Activated CD4-positive, alpha-beta T cell treated with anti-CD3 and anti-CD28 coated beads, Interleukin-2, amount 10 ng/mL, durations not matched to agents 7 days and 5 days (primary cell): ENCODE results near the gene RFTN1. TPM values are rescaled to one million over a fixed set of nuclear protein-coding genes. Genes with fewer than 3 reads are reported as not detected.
"Not testable (repeated sequence)": the region's sequence is repeated elsewhere in the genome, so short reads cannot be mapped to it uniquely, and the experiment has no call there.

ENCODE experiments used
- CTCF ChIA-PET: fragments of 350-600 bp; sonication (Branson Sonifier 250); formaldehyde crosslinking; loops from one replicate; lab custom pipeline; 2021; ENCODE audit warnings: antibody characterized with exemption; lab: Charles Lee
- POLR2A ChIA-PET: fragments of 350-600 bp; sonication (Branson Sonifier 250); formaldehyde crosslinking; loops from one replicate; lab custom pipeline; 2021; ENCODE audit warnings: antibody characterized with exemption; lab: Charles Lee
- DNase-seq: peaks from one replicate; pipeline ENCODE4 v3.0.0-alpha.2; 2020
- H3K27ac Mint-ChIP-seq: one replicate; pipeline ENCODE4 v1.8.0; 2021; ENCODE audit warnings: mild to moderate bottlenecking, moderate library complexity, mixed read lengths
- H3K27me3 Mint-ChIP-seq: one replicate; pipeline ENCODE4 v1.8.0; 2021; ENCODE audit warnings: mixed read lengths
- H3K36me3 Mint-ChIP-seq: one replicate; pipeline ENCODE4 v1.8.0; 2021; ENCODE audit warnings: low read depth, mixed read lengths
- H3K4me1 Mint-ChIP-seq: one replicate; pipeline ENCODE4 v1.8.0; 2021; ENCODE audit warnings: mixed read lengths
- H3K4me3 Mint-ChIP-seq: one replicate; pipeline ENCODE4 v1.8.0; 2021; ENCODE audit warnings: mild to moderate bottlenecking, moderate library complexity, mixed read lengths
- H3K9me3 Mint-ChIP-seq: one replicate; pipeline ENCODE4 v1.8.0; 2021; ENCODE audit warnings: mixed read lengths
- total RNA-seq, 2 experiments: library from RNA; stranded (reverse); gene quantifications; one replicate each; pipeline ENCODE4 v1.2.3, GENCODE V29; 2021

The RFTN1 gene
- total RNA-seq, 2 experiments from 2014 or later: 57.3 to 57.9 TPM

DNA sequence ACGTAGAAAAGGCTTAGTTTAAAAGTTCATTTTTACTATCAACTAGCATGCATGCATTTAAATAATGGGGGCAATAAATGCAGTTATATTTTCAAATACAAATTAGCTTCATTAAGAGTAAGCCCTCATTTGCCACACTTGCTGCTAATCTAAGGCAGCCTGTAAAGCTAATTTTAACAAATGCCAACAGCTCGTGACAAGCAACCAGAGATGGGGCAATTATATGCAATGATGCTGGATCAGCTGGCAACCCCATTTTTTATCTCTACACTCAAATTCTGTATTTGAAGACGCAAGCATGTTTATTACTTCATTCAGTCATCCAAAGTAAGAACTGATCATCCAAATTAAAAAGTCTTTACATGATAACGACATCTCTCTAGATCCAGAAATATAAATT is 12.1 kb downstream of the RFTN1 start:
- Mint-ChIP-seq H3K27ac (no peak overlapping the region), H3K4me1 (peaks cover 58% of the 10 kb centered on the region), H3K27me3 (no peaks in the 10 kb centered on the region), H3K36me3 (peaks cover 65% of the 10 kb centered on the region), H3K4me3 (no peak overlapping the region), H3K9me3 (peaks cover 3% of the 10 kb centered on the region)
- DNase-seq: no peak
- POLR2A ChIA-PET: no interaction called here
- CTCF ChIA-PET: interaction anchor here (0.9 to 1.5 kb wide), 2 partner anchors 21 to 137 kb away, joined by 3 read pairs; no protein-coding TSS in a partner anchor

DNA sequence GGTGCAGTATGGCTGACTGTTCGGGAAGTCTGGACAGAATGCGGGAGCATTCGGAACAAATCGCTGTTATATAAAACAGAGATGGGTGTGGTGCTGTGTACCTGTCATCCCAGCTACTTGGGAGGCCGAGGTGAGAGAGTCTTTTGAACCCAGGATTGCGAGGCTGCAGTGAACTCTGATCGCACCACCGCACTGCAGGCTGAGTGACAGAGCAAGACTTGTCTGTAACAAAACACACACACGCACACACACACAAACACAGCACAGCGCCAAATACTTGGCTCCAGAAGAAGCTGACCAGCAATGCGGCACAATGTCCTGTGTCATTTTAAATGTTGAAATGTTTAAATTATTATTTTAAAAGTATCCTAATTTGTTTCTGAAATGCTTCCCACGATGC is 12.6 kb downstream of the RFTN1 start:
- Mint-ChIP-seq H3K36me3 (peaks cover 62% of the 10 kb centered on the region), H3K9me3 (peaks cover 3% of the 10 kb centered on the region), H3K27me3 (no peaks in the 10 kb centered on the region), H3K27ac (no peak overlapping the region), H3K4me3 (no peak overlapping the region), H3K4me1 (peaks cover 59% of the 10 kb centered on the region)
- no peak for DNase-seq
- CTCF ChIA-PET: interaction anchor here (0.9 to 1.5 kb wide), 2 partner anchors 21 to 137 kb away, joined by 3 read pairs; no protein-coding TSS in a partner anchor
- POLR2A ChIA-PET: no interaction called here

DNA sequence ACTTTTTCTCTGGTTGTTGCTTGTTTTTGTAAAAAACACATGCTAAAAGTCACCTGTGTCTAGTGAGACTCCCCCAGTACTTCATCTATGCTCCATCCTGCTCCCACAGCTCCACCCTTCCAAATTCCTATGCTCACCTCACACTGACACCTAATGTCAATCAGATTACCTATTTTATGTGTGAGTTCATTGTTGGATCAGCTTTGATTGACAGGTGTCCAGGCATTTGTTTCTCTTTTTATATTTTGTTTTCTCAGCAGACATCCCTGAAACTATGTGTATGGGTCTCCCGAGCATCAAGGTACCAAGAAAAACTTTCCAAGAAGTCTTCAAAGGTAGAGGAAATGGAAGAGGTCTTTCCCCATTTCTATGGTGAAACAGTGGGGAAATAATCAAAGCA is 13.4 kb downstream of the RFTN1 start:
- ChIA-PET CTCF (interaction anchor here (1.5 kb wide), 1 partner anchor 20 kb away, joined by 3 read pairs; no protein-coding TSS in a partner anchor), POLR2A (no interaction called here)
- no peak for DNase-seq
- Mint-ChIP-seq H3K36me3 (peaks cover 54% of the 10 kb centered on the region), H3K4me1 (peaks cover 61% of the 10 kb centered on the region), H3K4me3 (no peak overlapping the region), H3K9me3 (peaks cover 2% of the 10 kb centered on the region), H3K27me3 (no peaks in the 10 kb centered on the region), H3K27ac (no peak overlapping the region)

DNA sequence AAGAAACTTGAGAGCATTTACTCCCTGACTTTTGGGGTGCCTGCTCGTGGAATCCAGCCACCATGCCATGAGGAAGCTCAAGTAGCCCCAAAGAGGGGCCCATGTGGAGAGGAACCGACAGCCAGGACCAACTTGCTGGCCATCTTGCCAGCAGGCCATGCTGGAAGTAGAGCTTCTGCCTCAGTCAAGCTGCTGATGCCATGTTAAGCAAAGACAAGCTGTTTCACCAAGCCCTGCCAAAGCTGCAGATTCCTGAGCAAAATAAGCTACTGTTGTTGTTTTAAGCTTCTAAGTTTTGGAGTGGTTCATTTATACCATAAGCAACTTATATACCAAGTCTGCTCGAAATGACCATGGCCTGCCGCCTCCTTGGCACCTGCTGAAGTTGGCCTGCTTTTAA is 14.1 kb downstream of the RFTN1 start:
- Mint-ChIP-seq H3K4me3 (no peak overlapping the region), H3K4me1 (peaks cover 61% of the 10 kb centered on the region), H3K27me3 (no peaks in the 10 kb centered on the region), H3K36me3 (peaks cover 50% of the 10 kb centered on the region), H3K9me3 (no peaks in the 10 kb centered on the region), H3K27ac (no peak overlapping the region)
- ChIA-PET POLR2A (interaction anchor here (1.1 kb wide), 1 partner anchor 14 kb away, joined by 5 read pairs; no protein-coding TSS in a partner anchor), CTCF (interaction anchor here (1.1 kb wide), 1 partner anchor 10 kb away, joined by 3 read pairs; no protein-coding TSS in a partner anchor)
- DNase-seq: no peak

DNA sequence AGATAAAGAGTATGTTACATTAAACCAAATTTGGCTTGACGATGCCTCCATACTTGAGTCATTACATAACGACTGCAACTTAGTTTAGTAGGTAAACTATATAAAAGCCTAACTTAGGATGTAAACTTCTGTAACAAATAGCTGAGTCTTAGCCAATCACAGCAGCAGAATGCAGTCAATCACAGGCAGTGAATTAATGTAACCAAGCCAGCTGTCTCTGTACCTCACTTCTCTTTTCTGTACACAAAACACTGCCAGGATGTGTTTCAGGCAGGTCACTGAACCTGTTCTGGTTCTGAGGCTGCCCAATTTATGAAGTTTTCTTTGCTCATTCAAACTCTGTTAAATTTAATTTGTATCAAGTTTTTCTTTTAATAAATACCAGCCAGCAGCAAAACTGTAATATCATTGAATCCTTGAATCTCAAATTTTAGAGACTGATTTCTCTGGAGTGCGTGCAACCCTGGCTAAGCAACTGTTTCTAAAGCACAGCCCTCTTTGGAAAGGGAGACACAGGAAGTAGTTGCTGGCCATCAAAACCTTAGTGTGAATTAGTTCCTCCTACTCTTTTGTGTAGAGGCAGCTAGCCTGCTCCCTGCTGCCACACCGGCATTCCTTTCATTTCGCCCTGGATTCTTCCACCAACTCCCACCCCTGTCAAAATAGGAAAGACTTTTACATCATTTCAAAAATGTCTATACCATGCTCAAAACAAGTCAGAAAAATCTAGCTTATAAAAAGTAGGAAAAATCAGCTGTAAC is 15.2 kb downstream of the RFTN1 start:
- POLR2A ChIA-PET: interaction anchor here (1.1 kb wide), 1 partner anchor 13 kb away, joined by 5 read pairs; no protein-coding TSS in a partner anchor
- Mint-ChIP-seq H3K27ac (no peak overlapping the region), H3K36me3 (peaks cover 43% of the 10 kb centered on the region), H3K27me3 (no peaks in the 10 kb centered on the region), H3K4me1 (peaks cover 55% of the 10 kb centered on the region), H3K4me3 (no peak overlapping the region), H3K9me3 (no peaks in the 10 kb centered on the region)
- CTCF ChIA-PET: interaction anchor here (0.6 to 1.1 kb wide), 4 partner anchors 11 to 121 kb away, joined by 3 read pairs; no protein-coding TSS in a partner anchor
- DNase-seq: no peak

DNA sequence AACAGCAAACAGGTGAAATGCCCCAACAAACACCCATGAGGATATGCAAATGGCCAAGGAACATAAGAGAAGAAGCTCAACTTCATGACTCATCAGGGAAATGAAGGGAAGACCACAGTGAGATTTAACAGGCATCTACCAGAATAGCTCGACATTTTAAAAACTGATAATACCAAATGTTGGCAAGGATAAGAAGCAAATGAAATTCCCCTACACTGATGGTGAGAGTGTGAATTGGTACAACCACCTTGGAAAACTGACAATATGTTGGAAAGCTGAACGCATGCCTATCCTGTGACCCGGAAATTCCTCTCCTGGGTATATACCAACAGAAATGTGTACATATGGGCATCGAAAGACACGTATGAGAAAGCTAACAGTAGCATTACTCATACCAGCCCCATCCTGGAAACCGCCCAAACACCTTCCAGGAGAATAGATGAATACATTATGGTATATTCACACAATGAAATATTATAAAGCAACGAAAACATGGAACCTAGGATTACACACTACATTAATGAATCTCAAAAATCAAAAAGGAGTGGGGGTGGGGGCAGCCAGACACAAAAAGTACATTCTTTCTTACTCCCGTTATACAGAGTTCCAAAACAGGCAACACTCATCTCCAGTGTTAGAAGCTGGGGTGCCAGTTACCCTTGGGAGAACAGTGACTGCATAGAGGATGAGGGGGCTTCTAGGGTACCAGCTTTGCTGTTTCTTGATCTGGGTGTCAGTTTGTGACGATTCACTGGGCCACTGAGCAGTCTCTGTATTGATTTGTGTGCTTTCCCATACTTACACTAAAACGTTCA is 16.9 kb downstream of the RFTN1 start:
- ChIA-PET POLR2A (interaction anchor here (1.0 kb wide), 1 partner anchor 16 kb away, joined by 4 read pairs; no protein-coding TSS in a partner anchor), CTCF (interaction anchor here (0.9 to 2.4 kb wide), 7 partner anchors 9 to 30 kb away, joined by 3 to 10 read pairs (median 5); no protein-coding TSS in a partner anchor)
- H3K9me3 Mint-ChIP-seq: no peaks in the 10 kb centered on the region
- peak overlapping the region; percentile 70 for H3K27ac Mint-ChIP-seq
- peaks cover 51% of the 10 kb centered on the region for H3K4me1 Mint-ChIP-seq
- H3K36me3 Mint-ChIP-seq: peaks cover 45% of the 10 kb centered on the region
- DNase-seq: no peak
- H3K27me3 Mint-ChIP-seq: no peaks in the 10 kb centered on the region
- peak overlapping the region; percentile 41 for H3K4me3 Mint-ChIP-seq

DNA sequence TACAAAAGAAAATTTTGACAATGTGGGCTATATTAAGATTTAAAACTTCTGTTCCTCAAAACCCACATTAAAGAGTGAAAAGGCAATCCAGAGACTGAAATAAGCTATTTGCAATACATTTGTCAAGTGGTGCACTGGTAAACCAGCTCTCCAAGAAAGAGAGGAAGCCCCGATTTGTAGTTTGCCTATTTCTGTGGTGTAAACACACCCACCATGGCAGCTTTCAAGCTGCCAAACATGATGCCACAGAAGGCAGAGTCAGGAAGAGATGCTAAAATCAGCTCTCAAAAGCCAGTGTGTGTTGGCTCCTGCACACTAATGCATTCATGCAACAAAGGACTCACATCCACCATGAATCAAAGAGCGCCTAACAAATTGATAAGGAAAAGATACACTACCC is 17.5 kb downstream of the RFTN1 start:
- Mint-ChIP-seq H3K4me1 (peaks cover 51% of the 10 kb centered on the region), H3K36me3 (peaks cover 49% of the 10 kb centered on the region), H3K4me3 (peak overlapping the region; percentile 41), H3K9me3 (no peaks in the 10 kb centered on the region), H3K27me3 (no peaks in the 10 kb centered on the region), H3K27ac (peak overlapping the region; percentile 70)
- ChIA-PET CTCF (interaction anchor here (0.6 to 2.4 kb wide), 9 partner anchors 9 to 176 kb away, joined by 3 to 12 read pairs (median 5); no protein-coding TSS in a partner anchor), POLR2A (interaction anchor here (1.0 kb wide), 1 partner anchor 17 kb away, joined by 4 read pairs; no protein-coding TSS in a partner anchor)
- DNase-seq: peak; percentile 39

DNA sequence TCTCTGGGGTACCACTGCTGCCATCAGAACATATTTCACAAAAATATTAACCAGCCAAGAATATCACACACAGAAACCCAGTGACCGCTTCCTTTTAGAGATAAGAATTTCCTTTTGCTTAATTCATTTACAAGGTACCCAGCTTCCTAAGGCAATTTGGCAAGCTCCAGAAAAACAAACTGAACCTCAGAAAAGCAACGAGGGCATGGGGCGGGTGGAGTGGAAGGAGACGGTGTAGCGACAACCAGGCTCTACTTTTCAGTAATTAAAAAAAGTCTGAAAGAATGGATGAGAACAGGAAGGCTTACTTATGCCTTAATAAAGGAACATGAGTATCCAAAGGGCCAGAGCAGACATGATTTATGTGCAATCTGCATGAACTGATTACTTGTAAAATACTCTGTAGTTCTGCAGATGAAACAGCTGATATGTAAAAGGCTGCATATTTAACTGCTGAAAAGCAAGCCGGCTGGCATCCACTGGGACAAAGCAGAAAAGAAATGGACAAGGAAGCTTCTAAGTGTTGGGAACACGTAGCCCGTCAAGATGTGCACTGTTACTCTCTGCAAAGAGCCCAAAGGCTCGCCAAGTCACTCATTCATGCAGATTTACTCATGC is 18.6 kb downstream of the RFTN1 start:
- H3K9me3 Mint-ChIP-seq: no peaks in the 10 kb centered on the region
- peaks cover 51% of the 10 kb centered on the region for H3K4me1 Mint-ChIP-seq
- no peak overlapping the region for H3K4me3 Mint-ChIP-seq
- H3K36me3 Mint-ChIP-seq: peaks cover 45% of the 10 kb centered on the region
- POLR2A ChIA-PET: no interaction called here
- CTCF ChIA-PET: interaction anchor here (0.7 to 2.4 kb wide), 4 partner anchors 8 to 23 kb away, joined by 3 to 12 read pairs (median 6); no protein-coding TSS in a partner anchor
- H3K27ac Mint-ChIP-seq: no peak overlapping the region
- H3K27me3 Mint-ChIP-seq: no peaks in the 10 kb centered on the region
- DNase-seq: no peak

DNA sequence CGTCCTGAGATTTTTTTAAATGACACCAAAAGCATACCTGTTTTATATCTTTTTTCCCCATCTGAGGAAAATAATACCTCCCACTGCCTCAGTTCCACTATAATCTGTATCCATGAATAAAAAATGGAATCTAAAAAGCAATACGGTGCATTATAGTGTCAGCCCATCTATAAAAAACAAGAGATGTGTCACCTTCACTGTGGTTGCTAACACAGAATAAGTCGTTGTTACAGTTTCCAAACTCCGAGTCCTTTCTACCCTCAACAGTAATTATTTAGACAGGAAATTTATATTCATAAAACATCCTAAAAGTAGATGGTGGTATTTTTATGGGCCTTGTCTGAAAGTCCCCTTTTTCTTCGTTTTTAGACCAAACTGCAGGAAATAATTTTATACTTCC is 19.4 kb downstream of the RFTN1 start:
- Mint-ChIP-seq H3K27ac (no peak overlapping the region), H3K36me3 (peaks cover 50% of the 10 kb centered on the region), H3K27me3 (no peaks in the 10 kb centered on the region), H3K4me1 (peaks cover 54% of the 10 kb centered on the region), H3K4me3 (no peak overlapping the region), H3K9me3 (no peaks in the 10 kb centered on the region)
- ChIA-PET CTCF (interaction anchor here (1.1 to 2.4 kb wide), 2 partner anchors 10 to 18 kb away, joined by 3 to 12 read pairs; no protein-coding TSS in a partner anchor), POLR2A (no interaction called here)
- DNase-seq: no peak

DNA sequence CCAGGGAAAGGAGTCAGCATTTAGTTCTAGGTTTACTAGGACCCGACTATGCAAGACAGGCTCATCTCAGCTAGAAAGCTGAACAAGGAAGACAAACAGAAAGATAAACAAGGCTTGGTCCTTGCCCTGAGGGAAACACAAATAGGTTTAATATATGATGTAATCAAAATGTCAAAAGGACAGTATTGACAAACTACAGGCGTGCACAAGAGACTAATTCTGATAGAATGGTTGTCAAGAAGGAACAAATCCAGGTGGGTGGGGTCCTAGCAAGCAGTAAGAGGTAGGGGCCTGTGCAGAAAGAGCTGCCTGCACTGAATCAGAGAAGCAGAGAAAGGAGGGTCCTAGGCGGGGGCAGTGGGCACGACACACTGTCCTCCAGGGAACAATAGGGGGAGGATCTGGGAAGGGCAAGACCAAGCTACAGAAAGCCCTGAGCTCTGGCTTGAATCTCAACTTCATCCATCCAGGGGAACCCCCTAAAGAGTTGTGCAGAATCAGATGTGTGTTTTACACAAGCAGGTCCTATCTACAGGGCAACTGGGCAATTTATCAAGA is 23.4 kb downstream of the RFTN1 start:
- POLR2A ChIA-PET: no interaction called here
- CTCF ChIA-PET: interaction anchor here (0.9 to 1.9 kb wide), 3 partner anchors 14 to 36 kb away, joined by 3 to 5 read pairs (median 4); no protein-coding TSS in a partner anchor
- peaks cover 44% of the 10 kb centered on the region for H3K4me1 Mint-ChIP-seq
- H3K9me3 Mint-ChIP-seq: no peaks in the 10 kb centered on the region
- H3K36me3 Mint-ChIP-seq: peaks cover 70% of the 10 kb centered on the region
- H3K27ac Mint-ChIP-seq: no peak overlapping the region
- DNase-seq: no peak
- H3K4me3 Mint-ChIP-seq: no peak overlapping the region
- no peaks in the 10 kb centered on the region for H3K27me3 Mint-ChIP-seq

DNA sequence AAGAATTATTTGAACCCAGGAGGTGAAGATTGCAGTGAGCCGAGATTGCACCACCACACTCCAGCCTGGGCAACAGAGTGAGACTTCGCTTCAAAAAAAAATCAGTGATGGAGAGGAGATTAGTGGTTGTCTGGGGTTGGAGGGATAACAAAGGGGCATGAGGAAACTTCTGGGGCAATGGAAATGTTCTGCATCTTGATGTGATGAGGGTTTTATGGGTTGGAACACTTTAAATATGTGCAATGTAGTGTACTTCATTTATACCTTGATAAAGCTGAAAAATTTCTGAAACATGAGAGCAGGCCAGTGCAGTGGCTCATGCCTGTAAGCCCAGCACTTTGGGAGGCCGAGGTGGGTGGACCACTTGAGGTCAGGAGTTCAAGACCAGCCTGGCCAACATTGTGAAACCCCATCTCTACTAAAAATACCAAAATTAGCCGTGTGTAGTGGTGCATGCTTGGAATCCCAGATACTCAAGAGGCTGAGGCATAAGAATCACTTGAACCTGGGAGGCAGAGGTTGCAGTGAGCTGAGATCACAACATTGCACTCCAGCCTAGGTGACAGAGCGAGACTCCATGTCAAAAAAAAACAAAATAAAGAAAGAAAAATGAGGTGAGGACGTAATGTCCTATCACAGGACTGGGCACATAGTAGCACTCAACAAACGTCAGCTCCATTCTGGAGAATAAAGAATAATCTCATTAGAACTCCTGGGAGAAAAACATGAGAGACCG is 24.0 kb downstream of the RFTN1 start:
- CTCF ChIA-PET: interaction anchor here (0.9 to 1.9 kb wide), 3 partner anchors 13 to 36 kb away, joined by 3 to 5 read pairs (median 4); no protein-coding TSS in a partner anchor
- H3K4me3 Mint-ChIP-seq, DNase-seq, H3K27ac Mint-ChIP-seq, H3K27me3 Mint-ChIP-seq, POLR2A ChIA-PET, H3K9me3 Mint-ChIP-seq: not testable (repeated sequence)
- H3K4me1 Mint-ChIP-seq: peaks cover 39% of the 10 kb centered on the region
- peaks cover 71% of the 10 kb centered on the region for H3K36me3 Mint-ChIP-seq
